GM12892 (cell line): ENCODE measurements around the gene FOXE1.

Experiments used
- DNase-seq: peaks from one replicate; pipeline ENCODE4 v3.0.0; 2011; ENCODE audit not compliant: insufficient read length
- FAIRE-seq: peaks from 2 replicates; lab custom pipeline; 2011; peaks lifted over from hg19 to GRCh38; lab: Jason Lieb, UNC
- POLR2A ChIP-seq: IDR thresholded peaks from 2 replicates; pipeline ENCODE4 v1.6.1; 2011; ENCODE audit warnings: low read depth, low read length, control low read depth
- POLR2AphosphoS5 ChIP-seq: IDR thresholded peaks from 2 replicates; pipeline ENCODE4 v1.6.1; 2011; ENCODE audit warnings: low read depth, low read length, control low read depth
- TAF1 ChIP-seq: IDR thresholded peaks from 2 replicates; pipeline ENCODE4 v1.6.1; 2011; ENCODE audit warnings: low read depth, mild to moderate bottlenecking, control low read depth, low read length, borderline replicate concordance

FOXE1 gene

DNA sequence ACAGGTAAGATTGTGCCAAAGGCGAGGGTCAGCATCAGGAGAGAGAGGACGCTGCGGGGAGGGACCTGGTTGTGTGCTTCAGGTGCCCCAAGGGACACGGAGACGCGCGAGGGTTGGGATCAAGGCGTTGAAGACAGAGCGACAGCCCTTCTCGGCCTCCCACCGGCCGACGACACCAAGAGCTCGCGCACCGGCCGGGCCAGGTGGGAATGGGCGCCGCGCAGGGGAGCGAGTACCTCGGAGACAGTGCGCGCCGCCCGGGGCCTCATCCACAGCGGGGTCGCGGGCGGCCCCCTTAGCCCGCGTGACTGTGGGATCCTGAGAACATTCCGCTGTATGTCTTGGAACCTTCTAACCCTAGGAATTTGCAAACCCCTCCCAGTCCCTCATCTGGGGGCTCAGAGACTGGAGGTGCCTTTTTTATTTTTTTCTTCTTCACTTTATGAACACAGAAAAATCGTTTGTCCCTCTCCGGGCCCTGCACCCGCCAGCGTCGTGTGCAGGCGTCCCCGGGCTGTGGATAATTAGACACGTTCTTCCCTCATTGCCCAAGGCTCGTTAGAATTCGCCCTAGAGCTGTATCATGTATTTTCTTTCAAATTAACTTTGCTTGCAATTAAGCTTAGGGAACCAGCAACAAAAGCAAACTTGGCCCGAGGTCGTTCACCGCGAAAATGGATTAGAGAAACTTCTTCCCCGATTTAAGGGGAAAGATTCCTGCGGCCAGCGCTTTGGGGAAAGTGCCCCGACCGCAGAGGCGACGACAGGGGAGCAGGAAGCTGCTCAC, 4.8 kb downstream of the FOXE1 start:
- TF ChIP-seq POLR2AphosphoS5 (no peak), TAF1 (no peak), POLR2A (no peak)
- no peak for FAIRE-seq
- no peak for DNase-seq

- DNase-seq: no peak
- TF ChIP-seq POLR2A (no peak), TAF1 (no peak), POLR2AphosphoS5 (no peak)
- no peak for FAIRE-seq
Measured at GRCh38 chr9:97858393-97858713, 5.3 kb downstream of the FOXE1 start.

- no peak for FAIRE-seq
- TF ChIP-seq TAF1 (no peak), POLR2AphosphoS5 (no peak), POLR2A (no peak)
- DNase-seq: no peak
Measured at GRCh38 chr9:97858826-97859225, 5.8 kb downstream of the FOXE1 start.

- FAIRE-seq (no peak), DNase-seq (no peak)
- TF ChIP-seq POLR2A: no peak
- no peak for TF ChIP-seq POLR2AphosphoS5
- no peak for TF ChIP-seq TAF1
Measured at GRCh38 chr9:97859346-97859745, 6.3 kb downstream of the FOXE1 start.

DNA sequence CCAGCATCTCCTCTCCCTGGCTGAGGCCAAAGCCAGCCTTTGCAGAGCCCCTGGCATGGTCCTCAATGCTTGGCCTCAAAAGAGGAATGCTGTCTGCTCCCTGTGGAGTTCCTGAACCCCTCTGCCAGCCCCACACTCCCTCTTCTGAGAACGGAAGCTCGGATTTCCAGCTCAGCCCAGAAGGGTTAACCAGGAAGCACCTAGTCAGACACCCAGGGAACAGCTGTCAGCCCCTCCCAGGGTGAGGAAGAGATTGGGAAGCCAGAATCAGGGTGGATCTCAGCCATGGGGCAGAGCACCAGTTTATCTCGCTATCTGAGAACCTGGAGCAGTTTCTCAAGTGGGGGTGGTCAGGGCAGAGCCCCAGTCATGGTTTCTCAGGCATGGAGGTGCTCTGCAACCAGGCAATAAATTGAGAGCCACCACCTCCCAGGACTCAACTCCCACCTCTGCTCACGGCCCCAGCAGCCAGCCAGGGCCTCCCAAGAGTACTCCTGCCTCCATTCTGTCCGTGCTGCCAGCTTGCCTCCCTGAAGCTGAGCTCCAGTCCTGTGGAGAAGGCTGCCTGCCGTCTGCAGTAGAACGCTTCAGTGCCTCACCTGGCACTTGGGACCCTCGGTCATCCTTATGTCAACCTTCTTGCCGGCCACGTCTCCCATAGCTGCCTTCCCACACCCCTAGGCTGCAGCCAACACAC, 7.6 kb downstream of the FOXE1 start:
- DNase-seq (no peak), FAIRE-seq (no peak)
- no peak for TF ChIP-seq TAF1
- no peak for TF ChIP-seq POLR2A
- TF ChIP-seq POLR2AphosphoS5: no peak

- DNase-seq: no peak
- FAIRE-seq: no peak
- TF ChIP-seq POLR2A (no peak), POLR2AphosphoS5 (no peak), TAF1 (no peak)
Measured at GRCh38 chr9:97861148-97861475, 8.1 kb downstream of the FOXE1 start.

- DNase-seq: no peak
- TF ChIP-seq TAF1 (no peak), POLR2A (no peak), POLR2AphosphoS5 (no peak)
- no peak for FAIRE-seq
Measured at GRCh38 chr9:97863314-97863713, 10.3 kb downstream of the FOXE1 start.

GRCh38 chr9:97864396-97864795, 11.4 kb downstream of the FOXE1 start:
- TF ChIP-seq POLR2A (no peak), POLR2AphosphoS5 (no peak), TAF1 (no peak)
- FAIRE-seq (no peak), DNase-seq (no peak)

DNA sequence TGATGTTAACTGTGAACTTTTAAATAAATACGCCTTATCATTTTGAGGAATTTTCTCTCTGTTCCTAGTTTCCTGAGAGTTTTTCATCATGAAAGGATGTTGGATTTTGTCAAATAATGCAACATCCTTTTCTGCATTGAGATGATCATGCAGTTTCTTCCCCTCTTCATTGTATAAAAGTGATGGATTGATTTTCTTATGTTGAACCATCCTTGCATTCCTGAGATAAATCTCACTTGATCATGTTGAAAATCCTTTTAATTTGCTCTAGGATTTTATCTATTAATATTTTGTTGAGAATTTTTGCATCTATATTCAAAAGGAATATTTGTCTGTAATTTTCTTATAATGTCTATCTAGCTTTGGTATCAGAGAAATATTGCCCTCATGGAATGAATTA, 13.3 kb downstream of the FOXE1 start:
- FAIRE-seq: no peak
- TF ChIP-seq TAF1 (no peak), POLR2AphosphoS5 (no peak), POLR2A (no peak)
- DNase-seq: no peak

- TF ChIP-seq TAF1 (no peak), POLR2AphosphoS5 (no peak), POLR2A (no peak)
- FAIRE-seq (no peak), DNase-seq (no peak)
Measured at GRCh38 chr9:97866848-97867247, 13.8 kb downstream of the FOXE1 start.

DNA sequence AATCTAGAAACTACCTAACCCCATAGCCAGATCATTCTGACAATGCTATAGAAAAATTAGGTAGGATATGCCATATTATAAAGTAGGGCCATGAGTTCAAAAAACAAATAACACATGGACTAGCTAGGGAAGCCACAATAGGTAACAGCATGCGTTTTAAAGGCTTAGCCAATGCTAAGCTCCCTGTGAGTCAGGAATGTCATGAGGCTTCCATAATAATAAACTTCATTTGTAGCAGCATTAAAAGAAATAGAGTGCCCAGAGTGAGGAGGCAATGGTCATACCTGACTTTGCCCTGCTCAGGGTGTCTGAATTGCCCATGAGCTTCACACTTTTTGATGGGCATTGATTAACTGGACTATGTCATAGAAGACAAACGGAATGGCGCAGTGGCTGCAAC, 15.8 kb downstream of the FOXE1 start:
- FAIRE-seq: no peak
- no peak for DNase-seq
- TF ChIP-seq POLR2AphosphoS5 (no peak), TAF1 (no peak), POLR2A (no peak)

DNA sequence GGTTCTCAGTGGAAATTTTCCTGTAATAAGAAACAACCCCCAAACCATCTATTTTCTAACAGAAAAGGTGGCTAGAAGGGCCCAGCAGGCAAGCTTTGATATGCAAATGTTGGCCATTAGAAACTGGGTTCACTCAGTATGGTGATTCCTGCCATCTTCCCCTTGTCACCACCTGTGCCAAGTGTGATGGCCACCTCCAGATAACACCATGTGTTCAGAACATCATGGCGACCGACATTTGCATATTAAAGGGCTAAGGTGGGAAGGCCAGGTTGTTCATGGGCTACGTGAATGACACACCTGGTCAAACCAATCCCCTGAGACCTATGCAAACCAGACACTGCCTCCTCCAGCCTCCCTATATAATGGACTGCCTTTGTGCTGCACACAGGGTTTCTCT, 20.4 kb downstream of the FOXE1 start:
- FAIRE-seq: no peak
- TF ChIP-seq POLR2A: no peak
- no peak for TF ChIP-seq TAF1
- no peak for TF ChIP-seq POLR2AphosphoS5
- no peak for DNase-seq
